GM12872 (cell line): ENCODE results near the gene TMEM132E.

Source experiments
- CTCF ChIP-seq: IDR thresholded peaks from 3 replicates; pipeline ENCODE4 v1.5.1; 2011; ENCODE audit warnings: low read depth, mild to moderate bottlenecking, low read length, moderate library complexity; ENCODE audit not compliant: insufficient read depth

The TMEM132E gene

GRCh38 chr17:34616148-34616547 lies 36.8 kb downstream of the TMEM132E start:
- TF ChIP-seq CTCF, result no peak

- no peak for TF ChIP-seq CTCF
Observed at GRCh38 chr17:34617398-34617797, 38.0 kb downstream of the TMEM132E start.

- TF ChIP-seq CTCF, result no peak
Observed at GRCh38 chr17:34619687-34620217, 40.4 kb downstream of the TMEM132E start.

GRCh38 chr17:34620458-34620857 lies 41.1 kb downstream of the TMEM132E start:
- no peak for TF ChIP-seq CTCF

DNA sequence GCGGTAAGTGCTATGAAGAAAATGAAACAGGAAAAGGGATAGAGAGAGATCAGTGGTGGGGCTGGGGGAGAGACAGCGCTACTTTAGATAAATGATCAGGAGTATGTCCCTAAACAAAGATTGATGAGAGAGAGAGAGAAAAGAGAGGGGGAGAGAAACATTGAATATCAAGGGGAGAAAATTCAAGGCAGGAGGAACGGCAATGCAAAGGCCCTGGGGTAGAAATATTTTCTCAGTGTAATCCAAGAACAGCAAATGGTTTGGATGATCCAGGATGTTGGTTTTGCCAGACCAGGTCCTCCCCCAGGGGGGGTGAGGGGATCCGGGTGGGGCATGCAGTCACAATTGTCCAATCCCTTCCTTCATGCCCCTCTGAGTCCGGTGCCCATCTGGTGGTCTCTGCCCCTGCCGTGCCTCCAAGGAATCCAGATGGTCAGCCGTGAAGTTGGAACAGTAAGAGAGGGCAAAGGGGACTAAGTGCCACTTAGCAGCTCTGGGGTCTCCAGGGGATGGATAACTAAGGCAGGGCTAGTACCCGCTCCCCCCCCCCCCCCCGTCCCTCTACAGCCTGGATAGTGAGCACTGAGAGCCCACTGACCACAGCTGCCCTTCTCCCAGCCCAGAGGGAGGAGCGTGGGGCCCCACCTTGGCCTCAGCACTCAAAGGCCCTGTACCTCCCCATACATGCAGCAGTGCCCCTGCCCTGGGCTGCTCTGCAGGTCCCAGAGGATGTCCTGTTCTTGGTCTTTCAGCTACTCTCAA lies 43.7 kb downstream of the TMEM132E start:
- TF ChIP-seq CTCF, result no peak

- TF ChIP-seq CTCF, result no peak
Observed at GRCh38 chr17:34623856-34624766, 44.7 kb downstream of the TMEM132E start.

GRCh38 chr17:34624767-34625383 lies 45.5 kb downstream of the TMEM132E start:
- TF ChIP-seq CTCF, result no peak
